Heart left ventricle (tissue), 16 donors: ENCODE measurements around the gene DTX4. TPM values are rescaled to one million over a fixed set of nuclear protein-coding genes. Genes with fewer than 3 reads are reported as not detected.

Experiments
- ATAC-seq, 4 donors: fragments of 200-7000 bp; cut with Tn5 transposase; one replicate each; pipeline ENCODE4 v1.9.1; 2020 to 2022; ENCODE audit warnings: moderate library complexity in 4 of 4, mild to moderate bottlenecking in 3 of 4, moderate number of reproducible peaks in 1 of 4
- DNase-seq, 5 donors: peaks; one replicate each; pipeline ENCODE4 v3.0.0-alpha.2; 2020
- H3K27ac ChIP-seq, 12 donors: fragments of 200-600 bp; sonication (generic) in 4 of 12; one replicate each; pipeline versions ENCODE4 v1.5.0 to v1.8.0; 2016 to 2022; ENCODE audit warnings: mild to moderate bottlenecking in 2 of 12
- H3K27me3 ChIP-seq, 9 donors: fragments of 200-600 bp; sonication (generic) in 2 of 9; one replicate each; pipeline versions ENCODE4 v1.5.1 to v1.8.0; 2016 to 2022; ENCODE audit warnings: mild to moderate bottlenecking in 3 of 9
- H3K36me3 ChIP-seq, 9 donors: fragments of 200-600 bp; sonication (generic) in 2 of 9; one replicate each; pipeline versions ENCODE4 v1.5.0 to v1.8.0; 2018 to 2022; ENCODE audit warnings: mild to moderate bottlenecking in 2 of 9
- H3K4me1 ChIP-seq, 12 donors: fragments of 200-600 bp; sonication (generic) in 4 of 12; one replicate each; pipeline versions ENCODE4 v1.5.0 to v1.8.0; 2016 to 2022; ENCODE audit warnings: mild to moderate bottlenecking in 3 of 12
- H3K4me3 ChIP-seq, 12 donors: fragments of 200-600 bp; sonication (generic) in 4 of 12; one replicate each; pipeline versions ENCODE4 v1.5.0 to v1.8.0; 2017 to 2022; ENCODE audit warnings: mild to moderate bottlenecking in 9 of 12, moderate library complexity in 4 of 12
- H3K9me3 ChIP-seq, 12 donors: fragments of 200-600 bp; sonication (generic) in 4 of 12; one replicate each; pipeline versions ENCODE4 v1.5.0 to v1.8.0; 2016 to 2022; ENCODE audit warnings: mild to moderate bottlenecking in 1 of 12
- CTCF ChIP-seq, 12 donors: fragments of 200-600 bp; sonication (generic) in 4 of 12; IDR thresholded peaks; one replicate each; pipeline versions ENCODE4 v1.5.0 to v1.8.0; 2018 to 2022; ENCODE audit warnings: antibody characterized with exemption in 12 of 12, mild to moderate bottlenecking in 5 of 12
- POLR2A ChIP-seq, 2 donors: fragments of 450-650 bp; IDR thresholded peaks; one replicate each; pipeline ENCODE4 v1.6.1; 2017; ENCODE audit warnings: antibody characterized with exemption in 2 of 2, mild to moderate bottlenecking in 2 of 2, moderate library complexity in 2 of 2
- WGBS, 4 donors: extraction: QIAGEN DNeasy Blood & Tissue Kit in 2 of 4; methylation state at CpG; one replicate each; pipeline versions ENCODE4 v1.1.5 to v1.1.7; 2013 to 2018; 5-methylcytosine and 5-hydroxymethylcytosine counted together
- intact Hi-C, 10 donors: fragments of 100-400 bp; cut with DNase I; formaldehyde crosslinking; loops; one replicate each; pipeline versions ENCODE4 v1.11.1 to v1.14.2; 2022
- polyA plus RNA-seq, 2 donors: library from polyadenylated mRNA; stranded (reverse); fragments of 200-250 nt; gene quantifications; one replicate each; pipeline ENCODE4 v1.2.3, GENCODE V29; 2013
- total RNA-seq, 9 donors: library from RNA; depleted of rRNA in 2 of 9; stranded (reverse); fragments of >200 nt in 2 of 9; fragmentation: NEBNext Ultra II Directional in 3 of 9; extraction: Animal tissue kit (Norgen Biotek cat#: 25700) in 3 of 9; gene quantifications; one replicate each; pipeline versions ENCODE4 v1.1.0 to v1.2.4, GENCODE V29; 2016 to 2023
- donor health status: ischemic (EF 13 %, LVEDD 7.1; RV severe dilation, severe dysfunction).
- donor health status: healthy with polysubstance abuse.
- donor health status: DM: no; HTN: yes; CAD: no.
- donor health status: DM: no; HTN: no; CAD: no.
- donor health status: ischemic (EF 25% LVEDD 6.9; RV normal size, moderate dysfunction).
- donor health status: ischemic (EF 25% LVEDD 5.7; RV mildly dilated, moderate dysfunction).
- donor health status: healthy.
- donor health status: DM: yes; HTN: yes; CAD: no.
- donor health status: ischemic (EF 35%, LVEDD 5.7; RV mildly dilated, moderate dysfunction).
- donor health status: nonischemic (EF 11% LVEDD 7.7; RV severe dilation, severe dysfunction).
- donor health status: DM: yes; HTN: yes; CAD: no.
- donor health status: PGD.
- donor health status: ischemic (EF 29% LVEDD 5.4; RV normal size, mild dysfunction).
- donor health status: nonischemic (EF 23%, LVEDD 6.1; RV moderate dilation, normal function).

DTX4 gene
- total and polyA plus RNA-seq, 11 donors, result 0.74 to 6.8 (median 1.8) TPM

- TF ChIP-seq POLR2A (IDR thresholded peaks at IDR 0.05) (peak in 1 of 2 donors; percentile 45), CTCF (IDR thresholded peaks at IDR 0.05) (peak in 9 of 12 donors; percentile 5 to 48 (median 26))
- peak within 1 kb of the TSS; percentile 45 to 90 (median 76) for H3K4me3 ChIP-seq
- H3K27ac ChIP-seq, result peak within 1 kb of the TSS; percentile 54 to 97 (median 88)
- H3K27me3 ChIP-seq, result no peaks in the 10 kb centered on the region
- ATAC-seq (peak; percentile 91 to 97 (median 96)), DNase-seq (peak; percentile 88 to 92 (median 90))
- peaks cover 0 to 22% (median 5%) of the 10 kb centered on the region in 9 donors for H3K36me3 ChIP-seq
- H3K9me3 ChIP-seq, result no peaks in the 10 kb centered on the region
- intact Hi-C loops, result loop anchor here in 2 of 10 donors (5.0 to 10.0 kb wide), 2 partner anchors 522 to 566 kb away; partner anchors contain the start of genes LPXN (in 1 of the 2), PATL1 (in 1 of the 2) and ZFP91 (in 1 of the 2)
- 0 to 2% (median 1%) methylated on average over 49 to 50 of the region's 50 CpGs for WGBS, 4 donors
- peaks cover 0 to 54% (median 19%) of the 10 kb centered on the region in 12 donors for H3K4me1 ChIP-seq
These were observed 29.1 kb upstream of the DTX4 start, which contains the start of gene FAM111A for GRCh38 chr11:59142530-59143507. TSS of gene FAM111A (plus strand) at chr11:59142856. CDS start at chr11:59148873, 6,017 bp downstream.

GRCh38 chr11:59144096-59144495, 27.8 kb upstream of the DTX4 start:
- Histone ChIP-seq H3K4me3 (peak overlapping the region in 11 of 12 donors; percentile 29 to 90 (median 67)), H3K27ac (peak overlapping the region in 11 of 12 donors; percentile 60 to 97 (median 89)), H3K4me1 (peaks cover 0 to 54% (median 19%) of the 10 kb centered on the region in 12 donors), H3K36me3 (peaks cover 0 to 23% (median 5%) of the 10 kb centered on the region in 9 donors), H3K9me3 (no peaks in the 10 kb centered on the region), H3K27me3 (no peaks in the 10 kb centered on the region)
- DNase-seq (no peak), ATAC-seq (no peak)
- WGBS, 4 donors, result 80 to 97% (median 86%) methylated on average over 1 of the region's 1 CpG
- intact Hi-C loops, result loop anchor here in 2 of 10 donors (5.0 to 10.0 kb wide), 2 partner anchors 521 to 567 kb away; partner anchors contain the start of genes LPXN (in 1 of the 2), PATL1 (in 1 of the 2) and ZFP91 (in 1 of the 2)
- no peak for TF ChIP-seq CTCF (IDR thresholded peaks at IDR 0.05)
- TF ChIP-seq POLR2A (IDR thresholded peaks at IDR 0.05), result no peak

GRCh38 chr11:59144579-59145345, 27.2 kb upstream of the DTX4 start:
- WGBS, 4 donors, result 3 to 4% (median 3%) methylated on average over 36 to 39 of the region's 39 CpGs
- peak; percentile 16 to 74 (median 64) for ATAC-seq
- intact Hi-C loops, result loop anchor here in 2 of 10 donors (5.0 to 10.0 kb wide), 2 partner anchors 520 to 567 kb away; partner anchors contain the start of genes LPXN (in 1 of the 2), PATL1 (in 1 of the 2) and ZFP91 (in 1 of the 2)
- Histone ChIP-seq H3K27me3 (no peaks in the 10 kb centered on the region), H3K4me3 (peak overlapping the region; percentile 16 to 90 (median 66)), H3K27ac (peak overlapping the region in 11 of 12 donors; percentile 60 to 97 (median 89)), H3K36me3 (peaks cover 0 to 25% (median 10%) of the 10 kb centered on the region in 9 donors), H3K9me3 (no peaks in the 10 kb centered on the region), H3K4me1 (peaks cover 0 to 54% (median 19%) of the 10 kb centered on the region in 12 donors)
- peak in 2 of 12 donors; percentile 14 to 19 for TF ChIP-seq CTCF (IDR thresholded peaks at IDR 0.05)
- TF ChIP-seq POLR2A (IDR thresholded peaks at IDR 0.05), result no peak
- peak; percentile 76 to 86 (median 80) for DNase-seq
